ENCODE measurements around the gene BCOR.

DNA sequence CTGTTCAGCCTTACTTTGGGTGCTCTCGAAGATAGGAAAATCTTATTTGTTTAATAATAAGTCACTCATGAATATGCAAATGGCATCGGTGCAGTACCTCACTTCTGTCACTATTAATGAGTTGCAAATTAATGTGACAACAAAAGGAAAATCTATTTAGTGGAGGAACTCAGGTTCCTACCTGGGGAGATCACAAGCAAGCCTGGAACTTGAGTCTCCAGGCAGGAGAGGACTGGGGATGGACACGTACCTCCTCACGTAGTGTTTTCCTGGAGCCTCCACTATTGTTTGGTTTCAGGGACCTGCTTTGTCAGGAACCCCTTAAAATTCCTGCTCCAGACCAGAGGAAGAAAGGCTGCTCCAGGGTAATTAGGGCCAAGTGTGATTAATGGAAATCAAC is 82.1 kb downstream of the BCOR start:
- TF ChIP-seq EP300 (IDR thresholded peaks at IDR 0.05), result no peak
- TF ChIP-seq, protein P1, sequence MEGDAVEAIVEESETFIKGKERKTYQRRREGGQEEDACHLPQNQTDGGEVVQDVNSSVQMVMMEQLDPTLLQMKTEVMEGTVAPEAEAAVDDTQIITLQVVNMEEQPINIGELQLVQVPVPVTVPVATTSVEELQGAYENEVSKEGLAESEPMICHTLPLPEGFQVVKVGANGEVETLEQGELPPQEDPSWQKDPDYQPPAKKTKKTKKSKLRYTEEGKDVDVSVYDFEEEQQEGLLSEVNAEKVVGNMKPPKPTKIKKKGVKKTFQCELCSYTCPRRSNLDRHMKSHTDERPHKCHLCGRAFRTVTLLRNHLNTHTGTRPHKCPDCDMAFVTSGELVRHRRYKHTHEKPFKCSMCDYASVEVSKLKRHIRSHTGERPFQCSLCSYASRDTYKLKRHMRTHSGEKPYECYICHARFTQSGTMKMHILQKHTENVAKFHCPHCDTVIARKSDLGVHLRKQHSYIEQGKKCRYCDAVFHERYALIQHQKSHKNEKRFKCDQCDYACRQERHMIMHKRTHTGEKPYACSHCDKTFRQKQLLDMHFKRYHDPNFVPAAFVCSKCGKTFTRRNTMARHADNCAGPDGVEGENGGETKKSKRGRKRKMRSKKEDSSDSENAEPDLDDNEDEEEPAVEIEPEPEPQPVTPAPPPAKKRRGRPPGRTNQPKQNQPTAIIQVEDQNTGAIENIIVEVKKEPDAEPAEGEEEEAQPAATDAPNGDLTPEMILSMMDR (IDR thresholded peaks at IDR 0.05), result no peak
- no peak for TF ChIP-seq POLR2AphosphoS5 (IDR thresholded peaks at IDR 0.05)

Data from esophagus muscularis mucosa (tissue), 4 donors.